ENCODE data around the gene GJA1. TPM values are rescaled to one million over a fixed set of nuclear protein-coding genes. Genes with fewer than 3 reads are reported as not detected.
"Not testable (repeated sequence)": the region's sequence is repeated elsewhere in the genome, so short reads cannot be mapped to it uniquely, and the experiment has no call there.

The GJA1 gene
- total and polyA plus RNA-seq, 5 donors = 101 to 217 (median 145) TPM

- Histone ChIP-seq H3K9me3 (ENCODE audit: control insufficient read depth, low read length) (no peaks in the 10 kb centered on the region), H3K4me3 (ENCODE audit: low read length) (no peak overlapping the region), H3K27me3 (ENCODE audit: control insufficient read depth, insufficient read depth) (no peaks in the 10 kb centered on the region), H3K4me1 (ENCODE audit: control insufficient read depth, insufficient read depth, low read length) (no peaks in the 10 kb centered on the region), H3K27ac (ENCODE audit: low read length) (no peak overlapping the region)
- DNase-seq = no peak
- 70% methylated on average over 2 of the region's 2 CpGs for WGBS
- intact Hi-C loops (cut with DNase I) = no loop called here
- ATAC-seq = peak in 1 of 2 donors; percentile 18
Observed at GRCh38 chr6:121413879-121414278, 21.6 kb upstream of the GJA1 start.

- no peak for DNase-seq
- H3K4me1 ChIP-seq (ENCODE audit: control insufficient read depth, insufficient read depth, low read length) = no peaks in the 10 kb centered on the region
- ATAC-seq = no peak
- no peaks in the 10 kb centered on the region for H3K9me3 ChIP-seq (ENCODE audit: control insufficient read depth, low read length)
- WGBS = 93% methylated on average over 4 of the region's 4 CpGs
- H3K4me3 ChIP-seq (ENCODE audit: low read length) = no peak overlapping the region
- no peak overlapping the region for H3K27ac ChIP-seq (ENCODE audit: low read length)
- intact Hi-C loops (cut with DNase I) = no loop called here
- no peaks in the 10 kb centered on the region for H3K27me3 ChIP-seq (ENCODE audit: control insufficient read depth, insufficient read depth)
Observed at GRCh38 chr6:121418346-121418745, 17.1 kb upstream of the GJA1 start.

- intact Hi-C loops (cut with DNase I) = no loop called here
Observed at GRCh38 chr6:121426686-121427085, 8.8 kb upstream of the GJA1 start.

GRCh38 chr6:121428872-121429756, 6.3 kb upstream of the GJA1 start:
- H3K27ac ChIP-seq (ENCODE audit: low read length) = no peak overlapping the region
- no peak overlapping the region for H3K4me3 ChIP-seq (ENCODE audit: low read length)
- ATAC-seq (no peak), DNase-seq (no peak)
- H3K27me3 ChIP-seq (ENCODE audit: control insufficient read depth, insufficient read depth) = no peaks in the 10 kb centered on the region
- H3K4me1 ChIP-seq (ENCODE audit: control insufficient read depth, insufficient read depth, low read length) = no peaks in the 10 kb centered on the region
- 86% methylated on average over 15 of the region's 15 CpGs for WGBS
- no peaks in the 10 kb centered on the region for H3K9me3 ChIP-seq (ENCODE audit: control insufficient read depth, low read length)
- intact Hi-C loops (cut with DNase I) = no loop called here

More at GRCh38 chr6:121426686-121427085, 8.8 kb upstream of the GJA1 start:
- H3K4me1 ChIP-seq (ENCODE audit: control insufficient read depth, insufficient read depth, low read length) = no peaks in the 10 kb centered on the region
- ATAC-seq = no peak
- WGBS = 76% methylated on average over 3 of the region's 3 CpGs
- no peaks in the 10 kb centered on the region for H3K9me3 ChIP-seq (ENCODE audit: control insufficient read depth, low read length)
- no peak overlapping the region for H3K27ac ChIP-seq (ENCODE audit: low read length)
- no peaks in the 10 kb centered on the region for H3K27me3 ChIP-seq (ENCODE audit: control insufficient read depth, insufficient read depth)
- no peak overlapping the region for H3K4me3 ChIP-seq (ENCODE audit: low read length)
- DNase-seq = no peak

GRCh38 chr6:121430514-121431460, 4.7 kb upstream of the GJA1 start:
- Histone ChIP-seq H3K27me3 (ENCODE audit: control insufficient read depth, insufficient read depth) (no peaks in the 10 kb centered on the region), H3K4me3 (ENCODE audit: low read length) (peak overlapping the region; percentile 25), H3K27ac (ENCODE audit: low read length) (no peak overlapping the region), H3K4me1 (ENCODE audit: control insufficient read depth, insufficient read depth, low read length) (no peaks in the 10 kb centered on the region), H3K9me3 (ENCODE audit: control insufficient read depth, low read length) (no peaks in the 10 kb centered on the region)
- DNase-seq (no peak), ATAC-seq (no peak)
- 51% methylated on average over 10 of the region's 10 CpGs for WGBS
- intact Hi-C loops (cut with DNase I) = loop anchor here (5.0 to 10.0 kb wide), 7 partner anchors 414 to 752 kb away; no protein-coding TSS in a partner anchor

- intact Hi-C loops (cut with DNase I) = loop anchor here (2.0 to 10.0 kb wide), 8 partner anchors 413 to 751 kb away; no protein-coding TSS in a partner anchor
Observed at GRCh38 chr6:121431776-121432175, 3.7 kb upstream of the GJA1 start.

GRCh38 chr6:121434037-121434770, 1.2 kb upstream of the GJA1 start:
- intact Hi-C loops (cut with DNase I) = loop anchor here (5.0 to 10.0 kb wide), 7 partner anchors 411 to 748 kb away; no protein-coding TSS in a partner anchor
- Histone ChIP-seq H3K9me3 (ENCODE audit: control insufficient read depth, low read length) (no peaks in the 10 kb centered on the region), H3K4me3 (ENCODE audit: low read length) (no peak overlapping the region), H3K27me3 (ENCODE audit: control insufficient read depth, insufficient read depth) (no peaks in the 10 kb centered on the region), H3K4me1 (ENCODE audit: control insufficient read depth, insufficient read depth, low read length) (no peaks in the 10 kb centered on the region), H3K27ac (ENCODE audit: low read length) (no peak overlapping the region)
- DNase-seq (no peak), ATAC-seq (no peak)
- 90% methylated on average over 13 of the region's 13 CpGs for WGBS

More at GRCh38 chr6:121431776-121432175, 3.7 kb upstream of the GJA1 start:
- H3K27ac ChIP-seq (ENCODE audit: low read length); H3K4me3 ChIP-seq (ENCODE audit: low read length); ATAC-seq; H3K9me3 ChIP-seq (ENCODE audit: control insufficient read depth, low read length); DNase-seq; H3K4me1 ChIP-seq (ENCODE audit: control insufficient read depth, insufficient read depth, low read length); H3K27me3 ChIP-seq (ENCODE audit: control insufficient read depth, insufficient read depth): not testable (repeated sequence)
- WGBS = 96% methylated on average over 6 of the region's 6 CpGs

- 1% methylated on average over 16 of the region's 16 CpGs for WGBS
- intact Hi-C loops (cut with DNase I) = loop anchor here (5.0 to 10.0 kb wide), 5 partner anchors 408 to 601 kb away; no protein-coding TSS in a partner anchor
Observed at GRCh38 chr6:121436274-121436857, 920 bp downstream of the GJA1 start.

GRCh38 chr6:121436960-121437850, 1.8 kb downstream of the GJA1 start:
- Histone ChIP-seq H3K4me3 (ENCODE audit: low read length) (peak overlapping the region; percentile 91), H3K27ac (ENCODE audit: low read length) (peak overlapping the region; percentile 91), H3K4me1 (ENCODE audit: control insufficient read depth, insufficient read depth, low read length) (no peaks in the 10 kb centered on the region), H3K9me3 (ENCODE audit: control insufficient read depth, low read length) (no peaks in the 10 kb centered on the region), H3K27me3 (ENCODE audit: control insufficient read depth, insufficient read depth) (no peaks in the 10 kb centered on the region)
- under 1% methylated on average over 45 of the region's 45 CpGs for WGBS
- ATAC-seq (peak; percentile 61 to 80), DNase-seq (peak; percentile 56 to 67 (median 65))
- intact Hi-C loops (cut with DNase I) = loop anchor here (5.0 to 10.0 kb wide), 5 partner anchors 408 to 600 kb away; no protein-coding TSS in a partner anchor

More at GRCh38 chr6:121436274-121436857, 920 bp downstream of the GJA1 start:
- H3K9me3 ChIP-seq (ENCODE audit: control insufficient read depth, low read length) = no peaks in the 10 kb centered on the region
- H3K4me1 ChIP-seq (ENCODE audit: control insufficient read depth, insufficient read depth, low read length) = no peaks in the 10 kb centered on the region
- ATAC-seq (no peak), DNase-seq (peak in 1 of 3 donors; percentile 52)
- H3K4me3 ChIP-seq (ENCODE audit: low read length) = peak overlapping the region; percentile 91
- H3K27me3 ChIP-seq (ENCODE audit: control insufficient read depth, insufficient read depth) = no peaks in the 10 kb centered on the region
- H3K27ac ChIP-seq (ENCODE audit: low read length) = peak overlapping the region; percentile 78

Measured in right cardiac atrium (tissue), 5 donors.